CD14-positive monocyte (primary cell): ENCODE data around the gene TREM2. TPM values are rescaled to one million over a fixed set of nuclear protein-coding genes. Genes with fewer than 3 reads are reported as not detected.
A peak's percentile ranks its signal among the peaks of the same experiment; 100 is the strongest.

ENCODE experiments used
- DNase-seq, 3 donors: peaks; one replicate each; pipeline ENCODE4 v3.0.0-alpha.2; 2011 to 2022
- H2AFZ ChIP-seq: 2 replicates; pipeline ENCODE4 v1.6.0; 2012; ENCODE audit warnings: mild to moderate bottlenecking, low read depth, low read length, inconsistent platforms; ENCODE audit not compliant: insufficient read depth, poor library complexity, severe bottlenecking
- H3K27ac ChIP-seq, 2 donors: 1 replicate in 1 of 2; 2 replicates in 1 of 2; pipeline ENCODE4 v1.5.1; 2012 to 2013; ENCODE audit warnings: low read length in 2 of 2, control low read depth in 1 of 2, inconsistent platforms in 1 of 2, low read depth in 1 of 2, mild to moderate bottlenecking in 1 of 2
- H3K27me3 ChIP-seq, 2 donors: one replicate each; pipeline versions ENCODE4 v1.6.0 to v1.6.1; 2011 to 2013; ENCODE audit warnings: low read length in 2 of 2; ENCODE audit not compliant: control insufficient read depth in 2 of 2, insufficient read depth in 2 of 2
- H3K36me3 ChIP-seq, 2 donors: replicated peaks in 1 of 2; 1 replicate in 1 of 2; 2 replicates in 1 of 2; pipeline versions ENCODE4 v1.5.1 to v1.6.1; 2012 to 2013; ENCODE audit warnings: low read length in 2 of 2, control low read depth in 1 of 2, inconsistent platforms in 1 of 2, mild to moderate bottlenecking in 1 of 2; ENCODE audit not compliant: insufficient read depth in 2 of 2, control insufficient read depth in 1 of 2
- H3K4me1 ChIP-seq, 2 donors: 1 replicate in 1 of 2; 2 replicates in 1 of 2; pipeline versions ENCODE4 v1.5.1 to v1.6.1; 2012 to 2013; ENCODE audit warnings: low read length in 2 of 2, control low read depth in 1 of 2, inconsistent platforms in 1 of 2, mild to moderate bottlenecking in 1 of 2, moderate library complexity in 1 of 2; ENCODE audit not compliant: insufficient read depth in 2 of 2, control insufficient read depth in 1 of 2
- H3K4me2 ChIP-seq: replicated peaks from 2 replicates; pipeline ENCODE3; 2012; ENCODE audit warnings: low read length, moderate library complexity, mild to moderate bottlenecking; ENCODE audit not compliant: poor library complexity, severe bottlenecking; ENCODE audit errors: extremely low read depth
- H3K4me3 ChIP-seq, 3 experiments: fragments of 200-600 bp in 1 of 3; sonication (generic) in 1 of 3; replicated peaks in 1 of 3; 1 replicate in 2 of 3; 2 replicates in 1 of 3; pipeline ENCODE4 v1.5.1; 2011 to 2013; ENCODE audit warnings: low read length in 3 of 3, mild to moderate bottlenecking in 3 of 3, control low read depth in 2 of 3, low read depth in 2 of 3, inconsistent platforms in 1 of 3, moderate library complexity in 1 of 3
- H3K79me2 ChIP-seq: 2 replicates; pipeline ENCODE4 v1.6.0; 2012; ENCODE audit warnings: mild to moderate bottlenecking, control low read depth, inconsistent platforms, low read length, moderate library complexity; ENCODE audit not compliant: insufficient read depth
- H3K9ac ChIP-seq: 2 replicates; pipeline ENCODE4 v1.6.0; 2017; ENCODE audit warnings: low read length, mild to moderate bottlenecking; ENCODE audit not compliant: insufficient read depth, poor library complexity, severe bottlenecking
- H3K9me3 ChIP-seq, 2 donors: replicated peaks in 1 of 2; 1 replicate in 1 of 2; 2 replicates in 1 of 2; pipeline versions ENCODE4 v1.5.1 to v1.6.1; 2012 to 2013; ENCODE audit warnings: low read length in 2 of 2, control low read depth in 1 of 2; ENCODE audit not compliant: control insufficient read depth in 1 of 2, insufficient read depth in 1 of 2
- H4K20me1 ChIP-seq: 2 replicates; pipeline ENCODE4 v1.6.0; 2012; ENCODE audit warnings: mild to moderate bottlenecking, low read length, control low read depth, moderate library complexity; ENCODE audit not compliant: insufficient read depth
- H3K27ac Mint-ChIP-seq, 7 donors: one replicate each; pipeline ENCODE4 v1.8.0; 2020; ENCODE audit warnings: mild to moderate bottlenecking in 7 of 7, mixed read lengths in 7 of 7, moderate library complexity in 6 of 7, inconsistent platforms in 2 of 7
- H3K27me3 Mint-ChIP-seq, 3 donors: one replicate each; pipeline ENCODE4 v1.8.0; 2021 to 2022; ENCODE audit warnings: low read depth in 3 of 3, mild to moderate bottlenecking in 3 of 3, mixed read lengths in 3 of 3, moderate library complexity in 3 of 3, inconsistent platforms in 1 of 3
- H3K36me3 Mint-ChIP-seq, 2 donors: one replicate each; pipeline ENCODE4 v1.8.0; 2020; ENCODE audit warnings: mixed read lengths in 2 of 2, inconsistent platforms in 1 of 2, mild to moderate bottlenecking in 1 of 2
- H3K4me1 Mint-ChIP-seq: one replicate; pipeline ENCODE4 v1.8.0; 2020; ENCODE audit warnings: mild to moderate bottlenecking, mixed read lengths
- H3K4me3 Mint-ChIP-seq, 2 donors: one replicate each; pipeline ENCODE4 v1.8.0; 2020; ENCODE audit warnings: mild to moderate bottlenecking in 2 of 2, mixed read lengths in 2 of 2, moderate library complexity in 1 of 2
- H3K9me3 Mint-ChIP-seq, 7 donors: one replicate each; pipeline ENCODE4 v1.8.0; 2020 to 2022; ENCODE audit warnings: mixed read lengths in 7 of 7, mild to moderate bottlenecking in 6 of 7, moderate library complexity in 6 of 7, inconsistent platforms in 2 of 7
- CTCF ChIP-seq: fragments of 200-600 bp; IDR thresholded peaks from one replicate; pipeline ENCODE4 v1.8.0; 2022; ENCODE audit warnings: antibody characterized with exemption, mild to moderate bottlenecking
- WGBS: methylation state at CpG from one replicate; pipeline ENCODE4 v1.1.5; 2013; ENCODE audit warnings: missing lambda C conversion rate; ENCODE audit not compliant: insufficient coverage; 5-methylcytosine and 5-hydroxymethylcytosine counted together
- intact Hi-C, 2 donors: fragments of 100-400 bp; cut with micrococcal nuclease; formaldehyde crosslinking; loops; one replicate each; pipeline versions ENCODE4 v1.15.0 to v1.15.1; 2023
- polyA plus RNA-seq, 3 donors: library from polyadenylated mRNA; depleted of rRNA in 1 of 3; unstranded in 2 of 3; stranded (reverse) in 1 of 3; fragments of 300-500 nt in 2 of 3; fragments of >200 nt in 1 of 3; fragmentation: Illumina TruSeq in 2 of 3; gene quantifications; 1 replicate in 2 of 3; 2 replicates in 1 of 3; pipeline ENCODE4 v1.2.3, GENCODE V29; 2012 to 2021

The TREM2 gene
- polyA plus RNA-seq, 3 donors: 0.54 to 0.78 (median 0.56) TPM

- DNase-seq: peak; percentile 73 to 83 (median 78)
- Histone ChIP-seq H3K4me2 (peak overlapping the region; percentile 56), H3K9ac (peak overlapping the region; percentile 73), H3K4me3 (peak overlapping the region in 2 of 3 experiments; percentile 6 to 49), H3K9me3 (no peaks in the 10 kb centered on the region), H3K27me3 (no peaks in the 10 kb centered on the region), H3K27ac (peak overlapping the region; percentile 96 to 99), H4K20me1 (no peaks in the 10 kb centered on the region), H3K36me3 (no peaks in the 10 kb centered on the region), H2AFZ (peak overlapping the region; percentile 44), H3K4me1 (peaks cover 48 to 52% of the 10 kb centered on the region in 2 donors), H3K79me2 (no peaks in the 10 kb centered on the region)
- Mint-ChIP-seq H3K4me1 (peaks cover 59% of the 10 kb centered on the region), H3K36me3 (peaks cover 11% of the 10 kb centered on the region in 2 donors), H3K27me3 (peaks cover 0 to 5% (median 2%) of the 10 kb centered on the region in 3 donors), H3K4me3 (peak overlapping the region; percentile 45 to 73), H3K9me3 (no peaks in the 10 kb centered on the region), H3K27ac (peak overlapping the region; percentile 96 to 99 (median 97))
- no peak for TF ChIP-seq CTCF
- WGBS: 0% methylated on average over 1 of the region's 2 CpGs
- intact Hi-C loops: no loop called here
These were observed 37.5 kb upstream of the TREM2 start for GRCh38 chr6:41200296-41200900.

- H3K4me2 ChIP-seq: peak overlapping the region; percentile 56
- Mint-ChIP-seq H3K4me3 (peak overlapping the region; percentile 43 to 73), H3K27ac (peak overlapping the region; percentile 96 to 99 (median 97)), H3K36me3 (peaks cover 13 to 17% of the 10 kb centered on the region in 2 donors), H3K27me3 (peaks cover 0 to 8% (median 2%) of the 10 kb centered on the region in 3 donors), H3K9me3 (no peaks in the 10 kb centered on the region), H3K4me1 (peaks cover 59% of the 10 kb centered on the region)
- DNase-seq: peak in 2 of 3 donors; percentile 42 to 46
- H3K9me3 ChIP-seq: no peaks in the 10 kb centered on the region
- H3K79me2 ChIP-seq: no peaks in the 10 kb centered on the region
- H3K36me3 ChIP-seq: no peaks in the 10 kb centered on the region
- peak overlapping the region; percentile 96 to 99 for H3K27ac ChIP-seq
- no peak for TF ChIP-seq CTCF
- H3K4me3 ChIP-seq: peak overlapping the region in 1 of 3 experiments; percentile 49
- H2AFZ ChIP-seq: no peak overlapping the region
- peak overlapping the region; percentile 73 for H3K9ac ChIP-seq
- no peaks in the 10 kb centered on the region for H3K27me3 ChIP-seq
- H3K4me1 ChIP-seq: peaks cover 48 to 52% of the 10 kb centered on the region in 2 donors
- intact Hi-C loops: no loop called here
- 17% methylated on average over 1 of the region's 1 CpG for WGBS
- H4K20me1 ChIP-seq: no peaks in the 10 kb centered on the region
These were observed 36.8 kb upstream of the TREM2 start for GRCh38 chr6:41199552-41200246.
